IMR-90 (cell line): Measurements from ENCODE around the gene TGFA. TPM values are rescaled to one million over a fixed set of nuclear protein-coding genes. Genes with fewer than 3 reads are reported as not detected.

Experiments
- ATAC-seq: fragments of 200-7000 bp; cut with Tn5 transposase; 2 replicates; pipeline ENCODE4 v1.9.1; 2020; ENCODE audit warnings: low read depth, mild to moderate bottlenecking, moderate library complexity
- BruUV-seq: library from RNA; stranded (reverse); fragments of 400-500 nt; replicated peaks from 2 replicates; lab custom pipeline; 2021; lab: Mats Ljungman, UMichigan
- CTCF ChIA-PET: fragments of 300-600 bp; formaldehyde crosslinking; extraction: SDS; loops from one replicate; lab custom pipeline; 2021; ENCODE audit warnings: antibody characterized with exemption; lab: Yijun Ruan, JAX
- POLR2A ChIA-PET: fragments of 300-600 bp; sonication (Branson Sonifier 250); formaldehyde crosslinking; loops from one replicate; lab custom pipeline; 2022; ENCODE audit warnings: antibody characterized with exemption; ENCODE audit not compliant: unreplicated experiment; lab: Charles Lee
- DNase-seq: peaks from one replicate; pipeline ENCODE4 v3.0.0; 2013
- H2AFZ ChIP-seq: replicated peaks from 2 replicates; pipeline ENCODE3; 2013; ENCODE audit warnings: low read length, mild to moderate bottlenecking; ENCODE audit not compliant: poor library complexity
- H2AK5ac ChIP-seq: 2 replicates; pipeline ENCODE4 v1.6.1; 2013; ENCODE audit warnings: low read depth, low read length, inconsistent platforms
- H2AK9ac ChIP-seq: replicated peaks from 2 replicates; pipeline ENCODE3; 2013; ENCODE audit warnings: mild to moderate bottlenecking, low read depth, low read length, moderate library complexity; ENCODE audit not compliant: poor library complexity
- H2BK120ac ChIP-seq: 2 replicates; pipeline ENCODE4 v1.6.1; 2013; ENCODE audit warnings: low read depth, low read length, inconsistent platforms
- H2BK15ac ChIP-seq: 3 replicates; pipeline ENCODE4 v1.6.1; 2013; ENCODE audit warnings: low read depth, low read length, inconsistent platforms
- H2BK20ac ChIP-seq: 2 replicates; pipeline ENCODE4 v1.6.1; 2013; ENCODE audit warnings: low read depth, mild to moderate bottlenecking, inconsistent platforms, low read length, moderate library complexity
- H2BK5ac ChIP-seq: 2 replicates; pipeline ENCODE4 v1.6.1; 2013; ENCODE audit warnings: mild to moderate bottlenecking, low read depth, low read length, inconsistent platforms; ENCODE audit not compliant: poor library complexity, severe bottlenecking
- H3K14ac ChIP-seq: replicated peaks from 2 replicates; pipeline ENCODE4 v1.6.1; 2013; ENCODE audit warnings: low read depth, low read length, inconsistent platforms
- H3K18ac ChIP-seq: 2 replicates; pipeline ENCODE4 v1.6.1; 2013; ENCODE audit warnings: low read depth, low read length, control low read depth
- H3K23ac ChIP-seq: 2 replicates; pipeline ENCODE4 v1.6.1; 2013; ENCODE audit warnings: low read depth, low read length, inconsistent platforms
- H3K27ac ChIP-seq: 2 replicates; pipeline ENCODE4 v1.5.1; 2013; ENCODE audit warnings: mild to moderate bottlenecking, control low read depth, low read length; ENCODE audit not compliant: insufficient read depth
- H3K27me3 ChIP-seq: 2 replicates; pipeline ENCODE4 v1.6.1; 2013; ENCODE audit warnings: low read length; ENCODE audit not compliant: control insufficient read depth, insufficient read depth
- H3K36me3 ChIP-seq: 2 replicates; pipeline ENCODE4 v1.6.1; 2013; ENCODE audit warnings: low read length, mixed read lengths; ENCODE audit not compliant: control insufficient read depth, insufficient read depth
- H3K4ac ChIP-seq: 2 replicates; pipeline ENCODE4 v1.6.1; 2013; ENCODE audit warnings: low read depth, low read length, inconsistent platforms
- H3K4me1 ChIP-seq: 2 replicates; pipeline ENCODE4 v1.6.1; 2013; ENCODE audit warnings: low read length, mixed read lengths; ENCODE audit not compliant: control insufficient read depth, insufficient read depth
- H3K4me2 ChIP-seq: 2 replicates; pipeline ENCODE4 v1.6.1; 2013; ENCODE audit warnings: low read depth, mild to moderate bottlenecking, control low read depth, low read length, moderate library complexity
- H3K4me3 ChIP-seq: 2 replicates; pipeline ENCODE4 v1.5.1; 2013; ENCODE audit warnings: low read depth, mild to moderate bottlenecking, control low read depth, low read length, moderate library complexity; ENCODE audit not compliant: insufficient read depth
- H3K56ac ChIP-seq: 2 replicates; pipeline ENCODE4 v1.6.1; 2013; ENCODE audit warnings: low read length, inconsistent platforms; ENCODE audit not compliant: insufficient read depth; ENCODE audit errors: extremely low read depth
- H3K79me1 ChIP-seq, 2 experiments: 2 replicates each; pipeline ENCODE4 v1.6.1; 2013; ENCODE audit warnings: low read length in 2 of 2, inconsistent platforms in 1 of 2, low read depth in 1 of 2
- H3K9ac ChIP-seq: 2 replicates; pipeline ENCODE4 v1.6.1; 2013; ENCODE audit warnings: low read depth, low read length, control low read depth
- H3K9me1 ChIP-seq: 2 replicates; pipeline ENCODE4 v1.6.1; 2013; ENCODE audit warnings: low read length, inconsistent platforms; ENCODE audit not compliant: insufficient read depth
- H3K9me3 ChIP-seq: 2 replicates; pipeline ENCODE4 v1.6.1; 2013; ENCODE audit warnings: low read length; ENCODE audit not compliant: control insufficient read depth, insufficient read depth
- H4K20me1 ChIP-seq: 2 replicates; pipeline ENCODE4 v1.6.1; 2013; ENCODE audit warnings: low read length, inconsistent platforms; ENCODE audit not compliant: insufficient read depth
- H4K5ac ChIP-seq: 2 replicates; pipeline ENCODE4 v1.6.1; 2013; ENCODE audit warnings: mild to moderate bottlenecking, low read depth, low read length, control low read depth
- H4K8ac ChIP-seq, 2 experiments: 2 replicates each; pipeline ENCODE4 v1.6.1; 2013; ENCODE audit warnings: low read depth in 2 of 2, low read length in 2 of 2, control low read depth in 1 of 2, inconsistent platforms in 1 of 2
- H4K91ac ChIP-seq: 2 replicates; pipeline ENCODE4 v1.6.1; 2013; ENCODE audit warnings: low read depth, low read length, inconsistent platforms; ENCODE audit not compliant: insufficient read depth
- MAZ ChIP-seq: IDR thresholded peaks from 2 replicates; pipeline ENCODE4 v1.6.1; 2012; ENCODE audit warnings: low read depth, mild to moderate bottlenecking, low read length, improper control_type of control experiment, moderate library complexity, borderline replicate concordance
- POLR2A ChIP-seq: IDR thresholded peaks from 2 replicates; pipeline ENCODE4 v1.6.1; 2012; ENCODE audit warnings: mild to moderate bottlenecking, low read depth, low read length
- WGBS, 2 experiments: methylation state at CpG; one replicate each; pipeline versions ENCODE4 v1.1.5 to v1.1.7; 2013; ENCODE audit warnings: missing lambda C conversion rate in 2 of 2; ENCODE audit not compliant: insufficient read length in 1 of 2; ENCODE audit errors: extremely low coverage in 2 of 2; 5-methylcytosine and 5-hydroxymethylcytosine counted together
- dilution Hi-C: fragments of 300-500 bp; cut with HindIII; formaldehyde crosslinking; loops from one replicate; pipeline ENCODE4 v1.14.3; 2018; ENCODE audit warnings: low sequenced_read_pairs; ENCODE audit not compliant: unreplicated experiment
- in situ Hi-C: fragments of 300-500 bp; cut with MboI; formaldehyde crosslinking; loops from 3 replicates; pipeline ENCODE4 v1.14.3; 2019; ENCODE audit warnings: low sequenced_read_pairs, inconsistent platforms, mixed read lengths
- intact Hi-C: fragments of 100-400 bp; cut with micrococcal nuclease; formaldehyde crosslinking; loops from 2 replicates; pipeline ENCODE4 v1.10.0; 2022
- polyA plus RNA-seq, 3 experiments: library from polyadenylated mRNA; depleted of rRNA; stranded (reverse); fragments of >200 nt; gene quantifications; 2 replicates each; pipeline ENCODE4 v1.2.3, GENCODE V29; 2012; ENCODE audit warnings: low replicate concordance in 1 of 3
- total RNA-seq: library from RNA; depleted of rRNA; stranded (reverse); fragments of >200 nt; gene quantifications from 2 replicates; pipeline ENCODE4 v1.2.3, GENCODE V29; 2012

Gene TGFA
- total and polyA plus RNA-seq, 2 of the 4 experiments (the other 2 are of a cell fraction): not detected

DNA sequence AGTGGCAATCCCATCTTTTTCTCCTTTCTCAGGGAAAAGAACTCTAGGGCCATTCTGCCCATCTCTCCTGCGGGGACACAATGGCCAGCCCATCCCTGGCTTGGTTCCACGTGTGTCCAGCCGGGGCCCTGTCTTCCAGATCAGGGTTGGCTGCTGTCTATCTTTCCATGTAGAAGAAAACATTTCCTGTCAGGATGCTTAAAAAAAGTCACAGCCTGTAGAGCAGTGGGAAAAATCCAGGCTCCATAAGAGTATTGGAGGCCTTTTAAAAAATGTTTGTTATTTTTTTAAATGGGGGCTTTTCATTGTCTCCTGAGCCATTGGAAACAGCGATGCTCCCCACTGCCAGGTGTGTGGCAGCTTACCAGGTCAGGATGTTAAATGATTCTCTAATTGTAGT lies 105.6 kb downstream of the TGFA start:
- Histone ChIP-seq H3K56ac (no peak overlapping the region), H3K18ac (no peak overlapping the region), H2AFZ (no peak overlapping the region), H3K4me2 (no peak overlapping the region), H2BK20ac (no peak overlapping the region), H3K23ac (no peak overlapping the region), H2AK5ac (no peak overlapping the region), H3K4me1 (no peaks in the 10 kb centered on the region), H2BK120ac (no peak overlapping the region), H3K14ac (no peak overlapping the region), H2BK15ac (no peak overlapping the region), H3K36me3 (no peaks in the 10 kb centered on the region), H2AK9ac (no peak overlapping the region), H4K8ac (no peak overlapping the region), H4K5ac (no peak overlapping the region), H4K91ac (no peak overlapping the region), H3K79me1 (no peaks in the 10 kb centered on the region), H4K20me1 (no peaks in the 10 kb centered on the region), H2BK5ac (no peak overlapping the region), H3K9ac (no peak overlapping the region), H3K9me1 (no peaks in the 10 kb centered on the region), H3K4ac (no peak overlapping the region), H3K9me3 (no peaks in the 10 kb centered on the region), H3K27ac (no peak overlapping the region), H3K4me3 (no peak overlapping the region), H3K27me3 (peaks cover 11% of the 10 kb centered on the region)
- in situ Hi-C loops (no loop called here), dilution Hi-C loops (no loop called here), intact Hi-C loops (no loop called here)
- no TSS peak for BruUV-seq
- no peak for DNase-seq
- ChIA-PET CTCF (interaction anchor here (0.5 kb wide), 1 partner anchor 73 kb away, joined by 6 read pairs; no protein-coding TSS in a partner anchor), POLR2A (interaction anchor here (0.6 kb wide), 1 partner anchor 288 kb away, joined by 9 read pairs; no protein-coding TSS in a partner anchor)
- ATAC-seq: no peak
- TF ChIP-seq MAZ (no peak), POLR2A (no peak)
- WGBS, 2 experiments: 46% methylated on average over 3 of the region's 4 CpGs; no CpG with 5 or more reads in 1 of the 2 experiments
